ENCODE data around the gene COL5A1. TPM values are rescaled to one million over a fixed set of nuclear protein-coding genes. Genes with fewer than 3 reads are reported as not detected.

COL5A1 gene
- total and polyA plus RNA-seq, 2 donors (not counting 1 experiment from before 2014, with no cell fraction given), result 72.8 to 109 TPM

GRCh38 chr9:134885679-134886412 lies 244.2 kb downstream of the COL5A1 start:
- H2AFZ ChIP-seq (ENCODE audit: low read length), result no peak overlapping the region
- TF ChIP-seq CTCF (conservative IDR thresholded peaks at IDR 0.05 in 1 of 2, IDR thresholded peaks at IDR 0.05 in 1 of 2; ENCODE audit: low read depth in 1 of 2, low read length in 2 of 2) (no peak), EZH2 (IDR thresholded peaks at IDR 0.05; ENCODE audit: low read length, missing control alignments) (no peak)

GRCh38 chr9:134886413-134886913 lies 244.9 kb downstream of the COL5A1 start:
- Histone ChIP-seq H3K9me3 (ENCODE audit: control insufficient read depth, insufficient read depth, low read depth, low read length) (no peaks in the 10 kb centered on the region), H3K27ac (ENCODE audit: insufficient read depth, low read length) (no peak overlapping the region), H2AFZ (ENCODE audit: low read length) (no peak overlapping the region), H3K4me1 (ENCODE audit: control insufficient read depth, extremely low read depth, insufficient read depth, low read length) (no peaks in the 10 kb centered on the region), H3K36me3 (ENCODE audit: control insufficient read depth, insufficient read depth, low read length) (no peaks in the 10 kb centered on the region), H3K9ac (ENCODE audit: insufficient read depth, low read length) (no peak overlapping the region), H4K20me1 (ENCODE audit: control insufficient read depth, extremely low read depth, insufficient read depth, low read length) (no peaks in the 10 kb centered on the region), H3K79me2 (ENCODE audit: control insufficient read depth, insufficient read depth, low read length) (no peaks in the 10 kb centered on the region), H3K4me3 (replicated peaks in 1 of 4; ENCODE audit: control extremely low read depth in 1 of 4, insufficient read depth in 1 of 4, low read depth in 3 of 4, low read length in 4 of 4) (no peak overlapping the region), H3K4me2 (ENCODE audit: extremely low read depth, insufficient read depth, low read length) (no peak overlapping the region), H3K27me3 (ENCODE audit: control insufficient read depth, insufficient read depth, low read length) (no peaks in the 10 kb centered on the region)
- no peak for DNase-seq (ENCODE audit: low read depth in 2 of 2)
- TF ChIP-seq EZH2 (IDR thresholded peaks at IDR 0.05; ENCODE audit: low read length, missing control alignments) (no peak), CTCF (conservative IDR thresholded peaks at IDR 0.05 in 1 of 2, IDR thresholded peaks at IDR 0.05 in 1 of 2; ENCODE audit: low read depth in 1 of 2, low read length in 2 of 2) (no peak)

More at GRCh38 chr9:134885679-134886412, 244.2 kb downstream of the COL5A1 start:
- Histone ChIP-seq H3K4me1 (ENCODE audit: control insufficient read depth, extremely low read depth, insufficient read depth, low read length) (no peaks in the 10 kb centered on the region), H3K27me3 (ENCODE audit: control insufficient read depth, insufficient read depth, low read length) (no peaks in the 10 kb centered on the region), H3K4me2 (ENCODE audit: extremely low read depth, insufficient read depth, low read length) (no peak overlapping the region), H3K79me2 (ENCODE audit: control insufficient read depth, insufficient read depth, low read length) (no peaks in the 10 kb centered on the region), H3K4me3 (replicated peaks in 1 of 4; ENCODE audit: control extremely low read depth in 1 of 4, insufficient read depth in 1 of 4, low read depth in 3 of 4, low read length in 4 of 4) (no peak overlapping the region), H3K27ac (ENCODE audit: insufficient read depth, low read length) (no peak overlapping the region), H4K20me1 (ENCODE audit: control insufficient read depth, extremely low read depth, insufficient read depth, low read length) (no peaks in the 10 kb centered on the region), H3K36me3 (ENCODE audit: control insufficient read depth, insufficient read depth, low read length) (no peaks in the 10 kb centered on the region), H3K9ac (ENCODE audit: insufficient read depth, low read length) (no peak overlapping the region), H3K9me3 (ENCODE audit: control insufficient read depth, insufficient read depth, low read depth, low read length) (no peaks in the 10 kb centered on the region)
- no peak for DNase-seq (ENCODE audit: low read depth in 2 of 2)

- H3K27me3 ChIP-seq (ENCODE audit: control insufficient read depth, insufficient read depth, low read length), result no peaks in the 10 kb centered on the region
- no peak for DNase-seq (ENCODE audit: low read depth in 2 of 2)
- no peak for TF ChIP-seq EZH2 (IDR thresholded peaks at IDR 0.05; ENCODE audit: low read length, missing control alignments)
- TF ChIP-seq CTCF (conservative IDR thresholded peaks at IDR 0.05 in 1 of 2, IDR thresholded peaks at IDR 0.05 in 1 of 2; ENCODE audit: low read depth in 1 of 2, low read length in 2 of 2), result no peak
- no peaks in the 10 kb centered on the region for H3K4me1 ChIP-seq (ENCODE audit: control insufficient read depth, extremely low read depth, insufficient read depth, low read length)
- no peaks in the 10 kb centered on the region for H3K79me2 ChIP-seq (ENCODE audit: control insufficient read depth, insufficient read depth, low read length)
- H3K27ac ChIP-seq (ENCODE audit: insufficient read depth, low read length), result no peak overlapping the region
- no peak overlapping the region for H3K9ac ChIP-seq (ENCODE audit: insufficient read depth, low read length)
- H3K36me3 ChIP-seq (ENCODE audit: control insufficient read depth, insufficient read depth, low read length), result no peaks in the 10 kb centered on the region
- H3K4me3 ChIP-seq (replicated peaks in 1 of 4; ENCODE audit: control extremely low read depth in 1 of 4, insufficient read depth in 1 of 4, low read depth in 3 of 4, low read length in 4 of 4), result no peak overlapping the region
- no peak overlapping the region for H2AFZ ChIP-seq (ENCODE audit: low read length)
- no peaks in the 10 kb centered on the region for H4K20me1 ChIP-seq (ENCODE audit: control insufficient read depth, extremely low read depth, insufficient read depth, low read length)
- no peaks in the 10 kb centered on the region for H3K9me3 ChIP-seq (ENCODE audit: control insufficient read depth, insufficient read depth, low read depth, low read length)
- no peak overlapping the region for H3K4me2 ChIP-seq (ENCODE audit: extremely low read depth, insufficient read depth, low read length)
Observed at GRCh38 chr9:134887219-134887618, 245.6 kb downstream of the COL5A1 start.

Measured in fibroblast of lung (primary cell).